Neural cell (in vitro differentiated cells): ENCODE measurements around the gene CFAP99. TPM values are rescaled to one million over a fixed set of nuclear protein-coding genes. Genes with fewer than 3 reads are reported as not detected.

Experiments
- H2AFZ ChIP-seq: fragments of 200-600, 300-800 bp; sonication (generic), shearing (Covaris generic); 2 replicates; pipeline ENCODE4 v1.6.0; 2014; ENCODE audit warnings: low read depth, mild to moderate bottlenecking, antibody characterized with exemption, low read length, moderate library complexity
- H3F3A ChIP-seq: fragments of 200-600 bp; shearing (Covaris generic); 2 replicates; pipeline ENCODE4 v1.6.1; 2016; ENCODE audit warnings: mild to moderate bottlenecking, moderate library complexity, mixed read lengths, antibody characterized with exemption, low read length; ENCODE audit not compliant: insufficient read depth, poor library complexity, severe bottlenecking
- H3K27ac ChIP-seq: fragments of 200-600, 300-800 bp; sonication (generic), shearing (Covaris generic); 2 replicates; pipeline ENCODE4 v1.5.1; 2014; ENCODE audit warnings: mild to moderate bottlenecking, low read length, moderate library complexity
- H3K27me3 ChIP-seq: fragments of 300-800, 200-600 bp; sonication (generic), shearing (Covaris generic); 2 replicates; pipeline ENCODE4 v1.6.0; 2014; ENCODE audit warnings: mild to moderate bottlenecking, low read depth, low read length, moderate library complexity; ENCODE audit not compliant: insufficient read depth
- H3K36me3 ChIP-seq: fragments of 300-800, 200-600 bp; sonication (generic), shearing (Covaris generic); 2 replicates; pipeline ENCODE4 v1.5.1; 2014; ENCODE audit warnings: mild to moderate bottlenecking, antibody characterized with exemption, low read length, moderate library complexity; ENCODE audit not compliant: insufficient read depth
- H3K4me2 ChIP-seq: fragments of 300-800, 200-600 bp; sonication (generic), shearing (Covaris generic); 2 replicates; pipeline ENCODE4 v1.6.0; 2014; ENCODE audit warnings: mild to moderate bottlenecking, low read length
- H3K4me3 ChIP-seq: fragments of 300-800, 200-600 bp; sonication (generic), shearing (Covaris generic); 2 replicates; pipeline ENCODE4 v1.5.1; 2014; ENCODE audit warnings: mild to moderate bottlenecking, low read length, moderate library complexity
- H3K79me2 ChIP-seq: fragments of 200-600 bp; shearing (Covaris generic); replicated peaks from 2 replicates; pipeline ENCODE4 v1.6.0; 2014; ENCODE audit warnings: mild to moderate bottlenecking, low read length, moderate library complexity; ENCODE audit not compliant: insufficient read depth
- H3K9ac ChIP-seq: fragments of 300-800, 200-600 bp; sonication (generic), shearing (Covaris generic); 2 replicates; pipeline ENCODE4 v1.6.1; 2016; ENCODE audit warnings: mild to moderate bottlenecking, low read length, mixed read lengths
- H3K9me2 ChIP-seq: fragments of 200-600 bp; shearing (Covaris generic); 2 replicates; pipeline ENCODE4 v1.6.1; 2016; ENCODE audit warnings: mild to moderate bottlenecking, low read length, mixed read lengths; ENCODE audit not compliant: insufficient read depth
- H3K9me3 ChIP-seq: fragments of 200-600, 300-800 bp; sonication (generic), shearing (Covaris generic); 2 replicates; pipeline ENCODE4 v1.6.1; 2016; ENCODE audit warnings: mild to moderate bottlenecking, mixed run types, low read length, moderate library complexity, mixed read lengths
- H4K20me1 ChIP-seq: fragments of 200-600 bp; shearing (Covaris generic); 2 replicates; pipeline ENCODE4 v1.6.1; 2016; ENCODE audit warnings: mild to moderate bottlenecking, mixed run types; ENCODE audit not compliant: insufficient read depth
- EP300 ChIP-seq: fragments of 450-650 bp; conservative IDR thresholded peaks from 2 replicates; pipeline ENCODE4 v1.6.1; 2014; ENCODE audit warnings: antibody characterized with exemption, mild to moderate bottlenecking, moderate library complexity; ENCODE audit not compliant: poor library complexity, severe bottlenecking
- EZH2 ChIP-seq: fragments of 200-600, 300-800 bp; shearing (Covaris generic), sonication (generic); IDR thresholded peaks from 2 replicates; pipeline ENCODE4 v1.6.1; 2014; ENCODE audit warnings: antibody characterized with exemption, low read length, borderline replicate concordance, mild to moderate bottlenecking; ENCODE audit not compliant: insufficient read depth, poor library complexity, severe bottlenecking
- MXI1 ChIP-seq: fragments of 450-650 bp; conservative IDR thresholded peaks from 2 replicates; pipeline ENCODE4 v1.6.1; 2014; ENCODE audit warnings: antibody characterized with exemption, mild to moderate bottlenecking; ENCODE audit not compliant: poor library complexity, severe bottlenecking
- POLR2AphosphoS5 ChIP-seq: IDR thresholded peaks from 2 replicates; pipeline ENCODE4 v1.6.1; 2012
- RAD21 ChIP-seq: fragments of 450-650 bp; conservative IDR thresholded peaks from 2 replicates; pipeline ENCODE4 v1.6.1; 2014; ENCODE audit warnings: antibody characterized with exemption, mild to moderate bottlenecking, moderate library complexity
- SMC3 ChIP-seq: fragments of 450-650 bp; conservative IDR thresholded peaks from 2 replicates; pipeline ENCODE4 v1.6.1; 2014; ENCODE audit warnings: antibody characterized with exemption, mild to moderate bottlenecking, moderate library complexity; ENCODE audit not compliant: poor library complexity
- TAF1 ChIP-seq: IDR thresholded peaks from 2 replicates; pipeline ENCODE4 v1.6.1; 2012; ENCODE audit warnings: low read depth
- polyA plus RNA-seq: library from polyadenylated mRNA; depleted of rRNA; stranded (reverse); fragments of >200 nt; gene quantifications from 2 replicates; pipeline ENCODE4 v1.2.3, GENCODE V29; 2014
- TF ChIP-seq, protein P1 (sequence below): IDR thresholded peaks from 2 replicates; pipeline ENCODE4 v1.6.1; 2012; ENCODE audit warnings: borderline replicate concordance
- TF ChIP-seq, protein P2 (sequence below): fragments of 450-650 bp; IDR thresholded peaks from 2 replicates; pipeline ENCODE4 v1.5.1; 2014; ENCODE audit warnings: antibody characterized with exemption, mild to moderate bottlenecking, moderate library complexity; ENCODE audit not compliant: poor library complexity, severe bottlenecking

The CFAP99 gene
- polyA plus RNA-seq, 1 donor from 2014 or later: not detected

DNA sequence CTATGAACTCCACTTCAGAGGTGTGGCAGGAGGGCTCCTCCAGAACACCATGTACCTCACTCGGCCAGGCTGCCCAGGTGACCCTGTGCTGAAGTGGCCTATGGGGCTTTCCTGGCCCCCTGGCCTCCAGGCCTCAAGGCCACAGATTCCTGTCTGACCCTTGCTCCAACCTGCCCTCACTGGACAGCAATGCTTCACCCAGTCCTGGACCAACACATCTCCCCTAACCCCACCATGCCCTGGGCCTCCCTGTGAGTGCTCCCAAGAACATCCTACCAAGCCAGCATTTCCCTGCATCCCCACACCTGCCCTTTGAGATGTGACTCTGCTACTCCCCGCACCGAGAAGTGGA is 10.8 kb upstream of the CFAP99 start (continued):
- TF ChIP-seq SMC3 (no peak), POLR2AphosphoS5 (no peak)

DNA sequence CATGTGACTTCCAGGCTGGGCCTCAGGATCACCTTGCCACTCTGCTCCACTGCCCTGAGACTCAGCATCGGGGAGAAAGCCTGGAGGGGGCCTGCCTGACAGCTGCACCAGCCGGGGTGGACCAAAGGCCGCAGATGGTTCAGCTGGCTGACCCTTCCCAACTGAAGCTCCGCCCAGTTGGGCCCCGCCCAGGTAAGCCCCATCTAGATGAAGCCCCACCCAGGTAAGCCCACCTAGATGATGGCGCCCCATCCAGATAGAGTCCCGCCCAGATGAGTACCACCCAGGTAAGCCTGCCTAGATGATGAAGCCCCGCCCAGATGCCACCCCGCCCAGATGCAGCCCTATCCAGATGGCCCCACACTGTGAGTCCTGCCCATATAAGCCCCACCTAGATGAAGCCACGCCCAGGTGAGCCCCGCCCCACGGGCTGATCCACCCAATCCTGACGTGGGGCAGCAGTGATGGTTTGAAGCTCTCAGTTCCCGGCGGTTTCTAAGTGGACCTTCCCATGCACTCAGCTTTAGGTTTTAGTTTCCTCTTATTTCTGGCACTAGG is 10.3 kb upstream of the CFAP99 start:
- Histone ChIP-seq H3K4me3 (no peak overlapping the region), H3K9me3 (no peaks in the 10 kb centered on the region), H2AFZ (no peak overlapping the region), H3K79me2 (no peaks in the 10 kb centered on the region), H4K20me1 (no peaks in the 10 kb centered on the region), H3K9ac (no peak overlapping the region), H3K9me2 (no peaks in the 10 kb centered on the region), H3K27ac (no peak overlapping the region), H3K36me3 (no peaks in the 10 kb centered on the region), H3F3A (no peaks in the 10 kb centered on the region), H3K4me2 (no peak overlapping the region), H3K27me3 (peaks cover 21% of the 10 kb centered on the region)
- TF ChIP-seq TAF1 (no peak), RAD21 (no peak), EZH2 (no peak), POLR2AphosphoS5 (no peak), SMC3 (no peak)
- TF ChIP-seq, protein P1, sequence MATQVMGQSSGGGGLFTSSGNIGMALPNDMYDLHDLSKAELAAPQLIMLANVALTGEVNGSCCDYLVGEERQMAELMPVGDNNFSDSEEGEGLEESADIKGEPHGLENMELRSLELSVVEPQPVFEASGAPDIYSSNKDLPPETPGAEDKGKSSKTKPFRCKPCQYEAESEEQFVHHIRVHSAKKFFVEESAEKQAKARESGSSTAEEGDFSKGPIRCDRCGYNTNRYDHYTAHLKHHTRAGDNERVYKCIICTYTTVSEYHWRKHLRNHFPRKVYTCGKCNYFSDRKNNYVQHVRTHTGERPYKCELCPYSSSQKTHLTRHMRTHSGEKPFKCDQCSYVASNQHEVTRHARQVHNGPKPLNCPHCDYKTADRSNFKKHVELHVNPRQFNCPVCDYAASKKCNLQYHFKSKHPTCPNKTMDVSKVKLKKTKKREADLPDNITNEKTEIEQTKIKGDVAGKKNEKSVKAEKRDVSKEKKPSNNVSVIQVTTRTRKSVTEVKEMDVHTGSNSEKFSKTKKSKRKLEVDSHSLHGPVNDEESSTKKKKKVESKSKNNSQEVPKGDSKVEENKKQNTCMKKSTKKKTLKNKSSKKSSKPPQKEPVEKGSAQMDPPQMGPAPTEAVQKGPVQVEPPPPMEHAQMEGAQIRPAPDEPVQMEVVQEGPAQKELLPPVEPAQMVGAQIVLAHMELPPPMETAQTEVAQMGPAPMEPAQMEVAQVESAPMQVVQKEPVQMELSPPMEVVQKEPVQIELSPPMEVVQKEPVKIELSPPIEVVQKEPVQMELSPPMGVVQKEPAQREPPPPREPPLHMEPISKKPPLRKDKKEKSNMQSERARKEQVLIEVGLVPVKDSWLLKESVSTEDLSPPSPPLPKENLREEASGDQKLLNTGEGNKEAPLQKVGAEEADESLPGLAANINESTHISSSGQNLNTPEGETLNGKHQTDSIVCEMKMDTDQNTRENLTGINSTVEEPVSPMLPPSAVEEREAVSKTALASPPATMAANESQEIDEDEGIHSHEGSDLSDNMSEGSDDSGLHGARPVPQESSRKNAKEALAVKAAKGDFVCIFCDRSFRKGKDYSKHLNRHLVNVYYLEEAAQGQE: no peak

DNA sequence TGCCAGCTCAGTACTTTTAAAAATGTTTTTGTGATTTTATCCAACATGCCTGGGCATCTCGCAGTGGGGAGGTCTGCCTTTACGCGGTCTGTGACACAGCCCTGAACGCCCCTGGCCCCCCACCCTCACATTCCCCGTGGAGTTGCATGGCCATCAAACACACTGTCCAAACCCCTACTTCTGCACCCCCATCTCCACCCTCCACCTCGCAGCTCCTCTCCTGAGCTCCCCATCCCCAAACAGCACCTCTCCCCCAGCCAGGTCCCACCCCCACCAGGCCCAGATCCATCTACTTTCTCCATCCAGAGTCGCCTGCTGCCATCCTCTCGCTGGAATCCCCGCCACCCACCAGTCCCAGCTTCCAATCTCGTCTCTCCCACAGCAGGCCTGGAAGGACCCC is 9.8 kb upstream of the CFAP99 start:
- peaks cover 26% of the 10 kb centered on the region for H3K27me3 ChIP-seq
- no peaks in the 10 kb centered on the region for H4K20me1 ChIP-seq
- no peak overlapping the region for H3K27ac ChIP-seq
- H2AFZ ChIP-seq: no peak overlapping the region
- H3K36me3 ChIP-seq: no peaks in the 10 kb centered on the region
- H3F3A ChIP-seq: no peaks in the 10 kb centered on the region
- no peaks in the 10 kb centered on the region for H3K9me3 ChIP-seq
- H3K9me2 ChIP-seq: no peaks in the 10 kb centered on the region
- H3K79me2 ChIP-seq: no peaks in the 10 kb centered on the region
- TF ChIP-seq EZH2 (no peak), SMC3 (no peak), RAD21 (no peak), POLR2AphosphoS5 (no peak), TAF1 (no peak), MXI1 (no peak), EP300 (no peak)
- TF ChIP-seq, protein P1: no peak
- TF ChIP-seq, protein P2, sequence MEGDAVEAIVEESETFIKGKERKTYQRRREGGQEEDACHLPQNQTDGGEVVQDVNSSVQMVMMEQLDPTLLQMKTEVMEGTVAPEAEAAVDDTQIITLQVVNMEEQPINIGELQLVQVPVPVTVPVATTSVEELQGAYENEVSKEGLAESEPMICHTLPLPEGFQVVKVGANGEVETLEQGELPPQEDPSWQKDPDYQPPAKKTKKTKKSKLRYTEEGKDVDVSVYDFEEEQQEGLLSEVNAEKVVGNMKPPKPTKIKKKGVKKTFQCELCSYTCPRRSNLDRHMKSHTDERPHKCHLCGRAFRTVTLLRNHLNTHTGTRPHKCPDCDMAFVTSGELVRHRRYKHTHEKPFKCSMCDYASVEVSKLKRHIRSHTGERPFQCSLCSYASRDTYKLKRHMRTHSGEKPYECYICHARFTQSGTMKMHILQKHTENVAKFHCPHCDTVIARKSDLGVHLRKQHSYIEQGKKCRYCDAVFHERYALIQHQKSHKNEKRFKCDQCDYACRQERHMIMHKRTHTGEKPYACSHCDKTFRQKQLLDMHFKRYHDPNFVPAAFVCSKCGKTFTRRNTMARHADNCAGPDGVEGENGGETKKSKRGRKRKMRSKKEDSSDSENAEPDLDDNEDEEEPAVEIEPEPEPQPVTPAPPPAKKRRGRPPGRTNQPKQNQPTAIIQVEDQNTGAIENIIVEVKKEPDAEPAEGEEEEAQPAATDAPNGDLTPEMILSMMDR: no peak
- H3K9ac ChIP-seq: no peak overlapping the region
- H3K4me2 ChIP-seq: no peak overlapping the region
- no peak overlapping the region for H3K4me3 ChIP-seq
